ENCODE results near the gene CFAP119. TPM values are rescaled to one million over a fixed set of nuclear protein-coding genes. Genes with fewer than 3 reads are reported as not detected.

The CFAP119 gene
- total and polyA plus RNA-seq, 10 of the 15 experiments (the other 5 are each of a cell fraction or from before 2014, with no cell fraction given) = 2.2 to 9.4 (median 4.3) TPM

DNA sequence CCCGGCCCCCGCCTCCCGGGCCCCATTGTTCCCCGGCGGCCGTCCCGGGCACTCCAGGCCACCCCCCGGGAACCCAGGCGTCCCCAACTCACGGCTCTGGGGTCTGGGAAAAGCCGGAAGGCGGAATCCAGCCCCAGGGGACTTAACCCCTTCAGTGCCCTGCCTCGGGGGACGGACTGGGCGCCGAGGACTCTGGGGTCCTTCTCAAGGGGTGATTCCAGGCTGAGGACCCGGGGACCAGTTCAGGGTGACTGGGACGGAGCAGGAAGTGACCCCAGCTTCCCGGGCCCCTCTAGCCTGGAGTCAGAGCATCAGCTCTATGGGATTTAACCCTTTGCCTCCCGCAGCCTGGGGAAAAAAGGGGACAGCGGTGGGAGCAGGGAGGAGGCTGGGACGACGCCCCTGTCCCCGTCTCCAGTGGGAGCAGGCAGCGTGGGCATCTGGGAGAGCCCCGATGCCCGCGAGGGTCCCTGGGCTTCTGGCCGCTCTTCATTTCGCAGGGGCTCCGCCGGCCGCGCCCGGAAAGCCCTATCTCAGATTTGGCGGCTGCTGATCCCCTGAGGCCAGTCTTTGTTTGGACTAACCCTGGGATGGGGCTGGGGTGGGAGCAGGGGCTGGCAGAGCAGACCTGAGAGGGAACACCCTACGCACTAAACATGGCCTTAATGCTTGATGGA, 25.2 kb upstream of the CFAP119 start, which contains the start of gene ZNF629 (continued):
- TF ChIP-seq, protein P1, sequence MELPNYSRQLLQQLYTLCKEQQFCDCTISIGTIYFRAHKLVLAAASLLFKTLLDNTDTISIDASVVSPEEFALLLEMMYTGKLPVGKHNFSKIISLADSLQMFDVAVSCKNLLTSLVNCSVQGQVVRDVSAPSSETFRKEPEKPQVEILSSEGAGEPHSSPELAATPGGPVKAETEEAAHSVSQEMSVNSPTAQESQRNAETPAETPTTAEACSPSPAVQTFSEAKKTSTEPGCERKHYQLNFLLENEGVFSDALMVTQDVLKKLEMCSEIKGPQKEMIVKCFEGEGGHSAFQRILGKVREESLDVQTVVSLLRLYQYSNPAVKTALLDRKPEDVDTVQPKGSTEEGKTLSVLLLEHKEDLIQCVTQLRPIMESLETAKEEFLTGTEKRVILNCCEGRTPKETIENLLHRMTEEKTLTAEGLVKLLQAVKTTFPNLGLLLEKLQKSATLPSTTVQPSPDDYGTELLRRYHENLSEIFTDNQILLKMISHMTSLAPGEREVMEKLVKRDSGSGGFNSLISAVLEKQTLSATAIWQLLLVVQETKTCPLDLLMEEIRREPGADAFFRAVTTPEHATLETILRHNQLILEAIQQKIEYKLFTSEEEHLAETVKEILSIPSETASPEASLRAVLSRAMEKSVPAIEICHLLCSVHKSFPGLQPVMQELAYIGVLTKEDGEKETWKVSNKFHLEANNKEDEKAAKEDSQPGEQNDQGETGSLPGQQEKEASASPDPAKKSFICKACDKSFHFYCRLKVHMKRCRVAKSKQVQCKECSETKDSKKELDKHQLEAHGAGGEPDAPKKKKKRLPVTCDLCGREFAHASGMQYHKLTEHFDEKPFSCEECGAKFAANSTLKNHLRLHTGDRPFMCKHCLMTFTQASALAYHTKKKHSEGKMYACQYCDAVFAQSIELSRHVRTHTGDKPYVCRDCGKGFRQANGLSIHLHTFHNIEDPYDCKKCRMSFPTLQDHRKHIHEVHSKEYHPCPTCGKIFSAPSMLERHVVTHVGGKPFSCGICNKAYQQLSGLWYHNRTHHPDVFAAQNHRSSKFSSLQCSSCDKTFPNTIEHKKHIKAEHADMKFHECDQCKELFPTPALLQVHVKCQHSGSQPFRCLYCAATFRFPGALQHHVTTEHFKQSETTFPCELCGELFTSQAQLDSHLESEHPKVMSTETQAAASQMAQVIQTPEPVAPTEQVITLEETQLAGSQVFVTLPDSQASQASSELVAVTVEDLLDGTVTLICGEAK (IDR thresholded peaks at IDR 0.05; ENCODE audit: borderline replicate concordance) = peak; percentile 71
- TF ChIP-seq TAF1 (IDR thresholded peaks at IDR 0.05; ENCODE audit: borderline replicate concordance, low read depth, low read length) (peak; percentile 82), MXI1 (IDR thresholded peaks at IDR 0.05; ENCODE audit: low read depth, low read length) (no peak), CHD4 (IDR thresholded peaks at IDR 0.05) (no peak), GATAD2B (conservative IDR thresholded peaks at IDR 0.05; ENCODE audit: low read depth) (peak; percentile 35; the same call in 1 of the 2 replicates), EED (IDR thresholded peaks at IDR 0.05; ENCODE audit: low read depth) (no peak), CHD1 (IDR thresholded peaks at IDR 0.05; ENCODE audit: low read depth, low read length) (no peak), SPI1 (IDR thresholded peaks at IDR 0.05; ENCODE audit: borderline replicate concordance, insufficient read depth, low read depth, low read length) (0 out of 2 replicates have a peak, but pooled peaks have one; percentile 9), FOS (IDR thresholded peaks at IDR 0.05; ENCODE audit: borderline replicate concordance, extremely low read depth, insufficient read length) (no peak), GABPA (IDR thresholded peaks at IDR 0.05; ENCODE audit: low read depth) (peak; percentile 79), BACH1 (IDR thresholded peaks at IDR 0.05; ENCODE audit: borderline replicate concordance) (no peak), EP300 (IDR thresholded peaks at IDR 0.05; ENCODE audit: borderline replicate concordance in 1 of 2, control insufficient read depth in 1 of 2, low read depth in 2 of 2, low read length in 2 of 2) (no peak), NR2F1 (conservative IDR thresholded peaks at IDR 0.05) (peak; percentile 33; the same call in 1 of the 2 replicates), TCF12 (IDR thresholded peaks at IDR 0.05; ENCODE audit: low read depth, low read length) (0 out of 2 replicates have a peak, but pooled peaks have one; percentile 11)
- TF ChIP-seq, protein P2, sequence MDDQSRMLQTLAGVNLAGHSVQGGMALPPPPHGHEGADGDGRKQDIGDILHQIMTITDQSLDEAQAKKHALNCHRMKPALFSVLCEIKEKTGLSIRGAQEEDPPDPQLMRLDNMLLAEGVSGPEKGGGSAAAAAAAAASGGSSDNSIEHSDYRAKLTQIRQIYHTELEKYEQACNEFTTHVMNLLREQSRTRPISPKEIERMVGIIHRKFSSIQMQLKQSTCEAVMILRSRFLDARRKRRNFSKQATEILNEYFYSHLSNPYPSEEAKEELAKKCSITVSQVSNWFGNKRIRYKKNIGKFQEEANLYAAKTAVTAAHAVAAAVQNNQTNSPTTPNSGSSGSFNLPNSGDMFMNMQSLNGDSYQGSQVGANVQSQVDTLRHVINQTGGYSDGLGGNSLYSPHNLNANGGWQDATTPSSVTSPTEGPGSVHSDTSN (IDR thresholded peaks at IDR 0.05; ENCODE audit: insufficient replicate concordance, low read depth, low read length) = no peak
- TF ChIP-seq, protein P3, sequence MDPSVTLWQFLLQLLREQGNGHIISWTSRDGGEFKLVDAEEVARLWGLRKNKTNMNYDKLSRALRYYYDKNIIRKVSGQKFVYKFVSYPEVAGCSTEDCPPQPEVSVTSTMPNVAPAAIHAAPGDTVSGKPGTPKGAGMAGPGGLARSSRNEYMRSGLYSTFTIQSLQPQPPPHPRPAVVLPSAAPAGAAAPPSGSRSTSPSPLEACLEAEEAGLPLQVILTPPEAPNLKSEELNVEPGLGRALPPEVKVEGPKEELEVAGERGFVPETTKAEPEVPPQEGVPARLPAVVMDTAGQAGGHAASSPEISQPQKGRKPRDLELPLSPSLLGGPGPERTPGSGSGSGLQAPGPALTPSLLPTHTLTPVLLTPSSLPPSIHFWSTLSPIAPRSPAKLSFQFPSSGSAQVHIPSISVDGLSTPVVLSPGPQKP (IDR thresholded peaks at IDR 0.05; ENCODE audit: low read depth, low read length) = 0 out of 2 replicates have a peak, but pooled peaks have one; percentile 36

Measured in GM12878 (cell line).